ENCODE data around the gene HOXB4.
"Not testable (repeated sequence)": the region's sequence is repeated elsewhere in the genome, so short reads cannot be mapped to it uniquely, and the experiment has no call there.

HOXB4 gene

GRCh38 chr17:48541036-48541576 is 37.0 kb downstream of the HOXB4 start:
- H3K9me3 ChIP-seq (ENCODE audit: control insufficient read depth in 1 of 2, low read length in 2 of 2): no peaks in the 10 kb centered on the region
- H3K27ac ChIP-seq (ENCODE audit: low read depth, low read length): peak overlapping the region; percentile 87
- H3K9ac ChIP-seq (ENCODE audit: low read depth in 1 of 2, low read length in 2 of 2): peak overlapping the region; percentile 52 to 63
- no peaks in the 10 kb centered on the region for H3K36me3 ChIP-seq (ENCODE audit: control insufficient read depth in 1 of 2, insufficient read depth in 2 of 2, low read length in 2 of 2)
- peaks cover 31 to 49% of the 10 kb centered on the region in 2 donors for H3K27me3 ChIP-seq (ENCODE audit: control insufficient read depth in 1 of 2, insufficient read depth in 2 of 2, low read length in 2 of 2)
- H3K4me3 ChIP-seq (ENCODE audit: low read depth in 1 of 2, low read length in 2 of 2): peak overlapping the region; percentile 60 to 72
- H3K4me1 ChIP-seq (ENCODE audit: control insufficient read depth in 1 of 2, insufficient read depth in 2 of 2, low read length in 2 of 2): no peaks in the 10 kb centered on the region

GRCh38 chr17:48540213-48540612 is 37.9 kb downstream of the HOXB4 start:
- no peak overlapping the region for H3K4me3 ChIP-seq (ENCODE audit: low read depth in 1 of 2, low read length in 2 of 2)
- H3K27me3 ChIP-seq (ENCODE audit: control insufficient read depth in 1 of 2, insufficient read depth in 2 of 2, low read length in 2 of 2): peaks cover 25 to 41% of the 10 kb centered on the region in 2 donors
- H3K36me3 ChIP-seq (ENCODE audit: control insufficient read depth in 1 of 2, insufficient read depth in 2 of 2, low read length in 2 of 2): no peaks in the 10 kb centered on the region
- no peaks in the 10 kb centered on the region for H3K9me3 ChIP-seq (ENCODE audit: control insufficient read depth in 1 of 2, low read length in 2 of 2)
- no peak overlapping the region for H3K9ac ChIP-seq (ENCODE audit: low read depth in 1 of 2, low read length in 2 of 2)
- H3K4me1 ChIP-seq (ENCODE audit: control insufficient read depth in 1 of 2, insufficient read depth in 2 of 2, low read length in 2 of 2): no peaks in the 10 kb centered on the region
- H3K27ac ChIP-seq (ENCODE audit: low read depth, low read length): no peak overlapping the region

GRCh38 chr17:48539177-48539576 is 39.0 kb downstream of the HOXB4 start:
- no peak overlapping the region for H3K27ac ChIP-seq (ENCODE audit: low read depth, low read length)

GRCh38 chr17:48537316-48537715 is 40.8 kb downstream of the HOXB4 start:
- H3K9me3 ChIP-seq (ENCODE audit: control insufficient read depth in 1 of 2, low read length in 2 of 2): no peaks in the 10 kb centered on the region
- no peaks in the 10 kb centered on the region for H3K36me3 ChIP-seq (ENCODE audit: control insufficient read depth in 1 of 2, insufficient read depth in 2 of 2, low read length in 2 of 2)
- peaks cover 12 to 25% of the 10 kb centered on the region in 2 donors for H3K27me3 ChIP-seq (ENCODE audit: control insufficient read depth in 1 of 2, insufficient read depth in 2 of 2, low read length in 2 of 2)
- no peaks in the 10 kb centered on the region for H3K4me1 ChIP-seq (ENCODE audit: control insufficient read depth in 1 of 2, insufficient read depth in 2 of 2, low read length in 2 of 2)
- no peak overlapping the region for H3K4me3 ChIP-seq (ENCODE audit: low read depth in 1 of 2, low read length in 2 of 2)
- no peak overlapping the region for H3K9ac ChIP-seq (ENCODE audit: low read depth in 1 of 2, low read length in 2 of 2)
- H3K27ac ChIP-seq (ENCODE audit: low read depth, low read length): no peak overlapping the region

More at GRCh38 chr17:48539177-48539576, 39.0 kb downstream of the HOXB4 start:
- Histone ChIP-seq H3K36me3 (ENCODE audit: control insufficient read depth in 1 of 2, insufficient read depth in 2 of 2, low read length in 2 of 2) (no peaks in the 10 kb centered on the region), H3K9me3 (ENCODE audit: control insufficient read depth in 1 of 2, low read length in 2 of 2) (no peaks in the 10 kb centered on the region), H3K27me3 (ENCODE audit: control insufficient read depth in 1 of 2, insufficient read depth in 2 of 2, low read length in 2 of 2) (peaks cover 22 to 33% of the 10 kb centered on the region in 2 donors), H3K9ac (ENCODE audit: low read depth in 1 of 2, low read length in 2 of 2) (no peak overlapping the region), H3K4me1 (ENCODE audit: control insufficient read depth in 1 of 2, insufficient read depth in 2 of 2, low read length in 2 of 2) (no peaks in the 10 kb centered on the region), H3K4me3 (ENCODE audit: low read depth in 1 of 2, low read length in 2 of 2) (no peak overlapping the region)

GRCh38 chr17:48535793-48536559 is 42.2 kb downstream of the HOXB4 start:
- H3K27ac ChIP-seq (ENCODE audit: low read depth, low read length); H3K4me1 ChIP-seq (ENCODE audit: control insufficient read depth in 1 of 2, insufficient read depth in 2 of 2, low read length in 2 of 2); H3K36me3 ChIP-seq (ENCODE audit: control insufficient read depth in 1 of 2, insufficient read depth in 2 of 2, low read length in 2 of 2); H3K9me3 ChIP-seq (ENCODE audit: control insufficient read depth in 1 of 2, low read length in 2 of 2); H3K9ac ChIP-seq (ENCODE audit: low read depth in 1 of 2, low read length in 2 of 2); H3K4me3 ChIP-seq (ENCODE audit: low read depth in 1 of 2, low read length in 2 of 2): not testable (repeated sequence)
- H3K27me3 ChIP-seq (ENCODE audit: control insufficient read depth in 1 of 2, insufficient read depth in 2 of 2, low read length in 2 of 2): peaks cover 5 to 15% of the 10 kb centered on the region in 2 donors

GRCh38 chr17:48532261-48532660 is 45.9 kb downstream of the HOXB4 start:
- Histone ChIP-seq H3K4me3 (ENCODE audit: low read depth in 1 of 2, low read length in 2 of 2) (no peak overlapping the region), H3K27me3 (ENCODE audit: control insufficient read depth in 1 of 2, insufficient read depth in 2 of 2, low read length in 2 of 2) (peaks cover 0 to 21% of the 10 kb centered on the region in 2 donors), H3K36me3 (ENCODE audit: control insufficient read depth in 1 of 2, insufficient read depth in 2 of 2, low read length in 2 of 2) (no peaks in the 10 kb centered on the region), H3K4me1 (ENCODE audit: control insufficient read depth in 1 of 2, insufficient read depth in 2 of 2, low read length in 2 of 2) (no peaks in the 10 kb centered on the region), H3K9me3 (ENCODE audit: control insufficient read depth in 1 of 2, low read length in 2 of 2) (no peaks in the 10 kb centered on the region), H3K9ac (ENCODE audit: low read depth in 1 of 2, low read length in 2 of 2) (no peak overlapping the region), H3K27ac (ENCODE audit: low read depth, low read length) (no peak overlapping the region)

- H3K4me1 ChIP-seq (ENCODE audit: control insufficient read depth in 1 of 2, insufficient read depth in 2 of 2, low read length in 2 of 2): no peaks in the 10 kb centered on the region
- no peak within 1 kb of the TSS for H3K27ac ChIP-seq (ENCODE audit: low read depth, low read length)
- H3K9ac ChIP-seq (ENCODE audit: low read depth in 1 of 2, low read length in 2 of 2): no peak within 1 kb of the TSS
- H3K4me3 ChIP-seq (ENCODE audit: low read depth in 1 of 2, low read length in 2 of 2): no peak within 1 kb of the TSS
- peaks cover 9 to 32% of the 10 kb centered on the region in 2 donors for H3K27me3 ChIP-seq (ENCODE audit: control insufficient read depth in 1 of 2, insufficient read depth in 2 of 2, low read length in 2 of 2)
- H3K9me3 ChIP-seq (ENCODE audit: control insufficient read depth in 1 of 2, low read length in 2 of 2): no peaks in the 10 kb centered on the region
- H3K36me3 ChIP-seq (ENCODE audit: control insufficient read depth in 1 of 2, insufficient read depth in 2 of 2, low read length in 2 of 2): no peaks in the 10 kb centered on the region
These were observed 47.3 kb downstream of the HOXB4 start, which contains the start of gene HOXB1 for GRCh38 chr17:48530887-48531272. Gene HOXB1, minus strand, starts transcription at chr17:48531011. Its CDS starts 107 bp downstream, at chr17:48530904.

- Histone ChIP-seq H3K4me1 (ENCODE audit: control insufficient read depth in 1 of 2, insufficient read depth in 2 of 2, low read length in 2 of 2) (no peaks in the 10 kb centered on the region), H3K9ac (ENCODE audit: low read depth in 1 of 2, low read length in 2 of 2) (no peak overlapping the region), H3K27me3 (ENCODE audit: control insufficient read depth in 1 of 2, insufficient read depth in 2 of 2, low read length in 2 of 2) (peaks cover 10 to 35% of the 10 kb centered on the region in 2 donors), H3K27ac (ENCODE audit: low read depth, low read length) (no peak overlapping the region), H3K36me3 (ENCODE audit: control insufficient read depth in 1 of 2, insufficient read depth in 2 of 2, low read length in 2 of 2) (no peaks in the 10 kb centered on the region), H3K4me3 (ENCODE audit: low read depth in 1 of 2, low read length in 2 of 2) (no peak overlapping the region), H3K9me3 (ENCODE audit: control insufficient read depth in 1 of 2, low read length in 2 of 2) (no peaks in the 10 kb centered on the region)
These were observed 47.8 kb downstream of the HOXB4 start for GRCh38 chr17:48530208-48530886.

GRCh38 chr17:48529683-48530009 is 48.5 kb downstream of the HOXB4 start:
- Histone ChIP-seq H3K27me3 (ENCODE audit: control insufficient read depth in 1 of 2, insufficient read depth in 2 of 2, low read length in 2 of 2) (peaks cover 14 to 38% of the 10 kb centered on the region in 2 donors), H3K4me3 (ENCODE audit: low read depth in 1 of 2, low read length in 2 of 2) (no peak overlapping the region), H3K9ac (ENCODE audit: low read depth in 1 of 2, low read length in 2 of 2) (no peak overlapping the region), H3K9me3 (ENCODE audit: control insufficient read depth in 1 of 2, low read length in 2 of 2) (no peaks in the 10 kb centered on the region), H3K27ac (ENCODE audit: low read depth, low read length) (no peak overlapping the region), H3K36me3 (ENCODE audit: control insufficient read depth in 1 of 2, insufficient read depth in 2 of 2, low read length in 2 of 2) (no peaks in the 10 kb centered on the region), H3K4me1 (ENCODE audit: control insufficient read depth in 1 of 2, insufficient read depth in 2 of 2, low read length in 2 of 2) (no peaks in the 10 kb centered on the region)

GRCh38 chr17:48528936-48529682 is 49.0 kb downstream of the HOXB4 start:
- H3K4me1 ChIP-seq (ENCODE audit: control insufficient read depth in 1 of 2, insufficient read depth in 2 of 2, low read length in 2 of 2): no peaks in the 10 kb centered on the region
- no peak overlapping the region for H3K4me3 ChIP-seq (ENCODE audit: low read depth in 1 of 2, low read length in 2 of 2)
- no peaks in the 10 kb centered on the region for H3K9me3 ChIP-seq (ENCODE audit: control insufficient read depth in 1 of 2, low read length in 2 of 2)
- H3K36me3 ChIP-seq (ENCODE audit: control insufficient read depth in 1 of 2, insufficient read depth in 2 of 2, low read length in 2 of 2): no peaks in the 10 kb centered on the region
- peaks cover 14 to 38% of the 10 kb centered on the region in 2 donors for H3K27me3 ChIP-seq (ENCODE audit: control insufficient read depth in 1 of 2, insufficient read depth in 2 of 2, low read length in 2 of 2)
- no peak overlapping the region for H3K9ac ChIP-seq (ENCODE audit: low read depth in 1 of 2, low read length in 2 of 2)
- H3K27ac ChIP-seq (ENCODE audit: low read depth, low read length): no peak overlapping the region

All from duodenal mucosa (tissue), 2 donors.